Neural cell (in vitro differentiated cells): ENCODE data around the gene TSTD1. TPM values are rescaled to one million over a fixed set of nuclear protein-coding genes. Genes with fewer than 3 reads are reported as not detected.

Source experiments
- H2AFZ ChIP-seq: fragments of 200-600, 300-800 bp; sonication (generic), shearing (Covaris generic); 2 replicates; pipeline ENCODE4 v1.6.0; 2014; ENCODE audit warnings: low read depth, mild to moderate bottlenecking, antibody characterized with exemption, low read length, moderate library complexity
- H3F3A ChIP-seq: fragments of 200-600 bp; shearing (Covaris generic); 2 replicates; pipeline ENCODE4 v1.6.1; 2016; ENCODE audit warnings: mild to moderate bottlenecking, moderate library complexity, mixed read lengths, antibody characterized with exemption, low read length; ENCODE audit not compliant: insufficient read depth, poor library complexity, severe bottlenecking
- H3K27ac ChIP-seq: fragments of 200-600, 300-800 bp; sonication (generic), shearing (Covaris generic); 2 replicates; pipeline ENCODE4 v1.5.1; 2014; ENCODE audit warnings: mild to moderate bottlenecking, low read length, moderate library complexity
- H3K27me3 ChIP-seq: fragments of 300-800, 200-600 bp; sonication (generic), shearing (Covaris generic); 2 replicates; pipeline ENCODE4 v1.6.0; 2014; ENCODE audit warnings: mild to moderate bottlenecking, low read depth, low read length, moderate library complexity; ENCODE audit not compliant: insufficient read depth
- H3K36me3 ChIP-seq: fragments of 300-800, 200-600 bp; sonication (generic), shearing (Covaris generic); 2 replicates; pipeline ENCODE4 v1.5.1; 2014; ENCODE audit warnings: mild to moderate bottlenecking, antibody characterized with exemption, low read length, moderate library complexity; ENCODE audit not compliant: insufficient read depth
- H3K4me2 ChIP-seq: fragments of 300-800, 200-600 bp; sonication (generic), shearing (Covaris generic); 2 replicates; pipeline ENCODE4 v1.6.0; 2014; ENCODE audit warnings: mild to moderate bottlenecking, low read length
- H3K4me3 ChIP-seq: fragments of 300-800, 200-600 bp; sonication (generic), shearing (Covaris generic); 2 replicates; pipeline ENCODE4 v1.5.1; 2014; ENCODE audit warnings: mild to moderate bottlenecking, low read length, moderate library complexity
- H3K79me2 ChIP-seq: fragments of 200-600 bp; shearing (Covaris generic); replicated peaks from 2 replicates; pipeline ENCODE4 v1.6.0; 2014; ENCODE audit warnings: mild to moderate bottlenecking, low read length, moderate library complexity; ENCODE audit not compliant: insufficient read depth
- H3K9ac ChIP-seq: fragments of 300-800, 200-600 bp; sonication (generic), shearing (Covaris generic); 2 replicates; pipeline ENCODE4 v1.6.1; 2016; ENCODE audit warnings: mild to moderate bottlenecking, low read length, mixed read lengths
- H3K9me2 ChIP-seq: fragments of 200-600 bp; shearing (Covaris generic); 2 replicates; pipeline ENCODE4 v1.6.1; 2016; ENCODE audit warnings: mild to moderate bottlenecking, low read length, mixed read lengths; ENCODE audit not compliant: insufficient read depth
- H3K9me3 ChIP-seq: fragments of 200-600, 300-800 bp; sonication (generic), shearing (Covaris generic); 2 replicates; pipeline ENCODE4 v1.6.1; 2016; ENCODE audit warnings: mild to moderate bottlenecking, mixed run types, low read length, moderate library complexity, mixed read lengths
- H4K20me1 ChIP-seq: fragments of 200-600 bp; shearing (Covaris generic); 2 replicates; pipeline ENCODE4 v1.6.1; 2016; ENCODE audit warnings: mild to moderate bottlenecking, mixed run types; ENCODE audit not compliant: insufficient read depth
- EP300 ChIP-seq: fragments of 450-650 bp; conservative IDR thresholded peaks from 2 replicates; pipeline ENCODE4 v1.6.1; 2014; ENCODE audit warnings: antibody characterized with exemption, mild to moderate bottlenecking, moderate library complexity; ENCODE audit not compliant: poor library complexity, severe bottlenecking
- EZH2 ChIP-seq: fragments of 200-600, 300-800 bp; shearing (Covaris generic), sonication (generic); IDR thresholded peaks from 2 replicates; pipeline ENCODE4 v1.6.1; 2014; ENCODE audit warnings: antibody characterized with exemption, low read length, borderline replicate concordance, mild to moderate bottlenecking; ENCODE audit not compliant: insufficient read depth, poor library complexity, severe bottlenecking
- MXI1 ChIP-seq: fragments of 450-650 bp; conservative IDR thresholded peaks from 2 replicates; pipeline ENCODE4 v1.6.1; 2014; ENCODE audit warnings: antibody characterized with exemption, mild to moderate bottlenecking; ENCODE audit not compliant: poor library complexity, severe bottlenecking
- POLR2AphosphoS5 ChIP-seq: IDR thresholded peaks from 2 replicates; pipeline ENCODE4 v1.6.1; 2012
- RAD21 ChIP-seq: fragments of 450-650 bp; conservative IDR thresholded peaks from 2 replicates; pipeline ENCODE4 v1.6.1; 2014; ENCODE audit warnings: antibody characterized with exemption, mild to moderate bottlenecking, moderate library complexity
- REST ChIP-seq: IDR thresholded peaks from 2 replicates; pipeline ENCODE4 v1.6.1; 2012; ENCODE audit warnings: borderline replicate concordance
- SMC3 ChIP-seq: fragments of 450-650 bp; conservative IDR thresholded peaks from 2 replicates; pipeline ENCODE4 v1.6.1; 2014; ENCODE audit warnings: antibody characterized with exemption, mild to moderate bottlenecking, moderate library complexity; ENCODE audit not compliant: poor library complexity
- TAF1 ChIP-seq: IDR thresholded peaks from 2 replicates; pipeline ENCODE4 v1.6.1; 2012; ENCODE audit warnings: low read depth
- polyA plus RNA-seq: library from polyadenylated mRNA; depleted of rRNA; stranded (reverse); fragments of >200 nt; gene quantifications from 2 replicates; pipeline ENCODE4 v1.2.3, GENCODE V29; 2014
- TF ChIP-seq, protein P1 (sequence below): fragments of 450-650 bp; IDR thresholded peaks from 2 replicates; pipeline ENCODE4 v1.5.1; 2014; ENCODE audit warnings: antibody characterized with exemption, mild to moderate bottlenecking, moderate library complexity; ENCODE audit not compliant: poor library complexity, severe bottlenecking

TSTD1 gene
- polyA plus RNA-seq, 1 donor from 2014 or later: 63.5 TPM

DNA sequence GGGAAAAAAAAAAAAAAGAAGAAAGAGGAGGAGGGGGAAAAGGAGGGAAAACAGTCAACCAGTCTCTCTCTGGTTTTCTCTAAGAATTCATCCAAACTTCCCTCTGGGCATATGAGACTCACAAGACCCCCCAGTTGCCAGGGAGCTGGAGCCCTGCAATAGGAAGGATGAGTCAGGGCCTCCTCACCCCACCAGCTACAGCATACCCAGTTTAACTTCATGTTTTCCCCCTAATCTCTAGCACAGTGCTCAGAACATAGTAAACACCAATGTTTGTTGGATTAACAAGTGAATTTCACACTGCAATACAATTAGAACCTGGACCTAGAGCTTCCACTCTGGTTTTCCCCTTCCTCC lies 25.7 kb downstream of the TSTD1 start:
- no peak overlapping the region for H3K4me2 ChIP-seq

GRCh38 chr1:161012420-161012819 lies 26.3 kb downstream of the TSTD1 start:
- no peaks in the 10 kb centered on the region for H3K9me3 ChIP-seq
- H2AFZ ChIP-seq: no peak overlapping the region
- no peak overlapping the region for H3K4me2 ChIP-seq
- no peaks in the 10 kb centered on the region for H3K27me3 ChIP-seq
- H3K4me3 ChIP-seq: no peak overlapping the region
- no peak overlapping the region for H3K9ac ChIP-seq
- no peaks in the 10 kb centered on the region for H3K79me2 ChIP-seq
- no peaks in the 10 kb centered on the region for H3K9me2 ChIP-seq
- no peak for TF ChIP-seq TAF1
- no peak for TF ChIP-seq MXI1
- TF ChIP-seq EZH2: no peak
- no peak for TF ChIP-seq EP300
- no peaks in the 10 kb centered on the region for H3F3A ChIP-seq
- no peaks in the 10 kb centered on the region for H3K36me3 ChIP-seq
- H3K27ac ChIP-seq: no peak overlapping the region
- H4K20me1 ChIP-seq: no peaks in the 10 kb centered on the region

More for the DNA sequence above, 25.7 kb downstream of the TSTD1 start:
- H3K36me3 ChIP-seq: no peaks in the 10 kb centered on the region
- no peaks in the 10 kb centered on the region for H3F3A ChIP-seq
- H3K27ac ChIP-seq: no peak overlapping the region
- no peaks in the 10 kb centered on the region for H3K9me2 ChIP-seq
- no peak overlapping the region for H3K9ac ChIP-seq
- no peak overlapping the region for H2AFZ ChIP-seq
- no peak overlapping the region for H3K4me3 ChIP-seq
- H3K9me3 ChIP-seq: no peaks in the 10 kb centered on the region
- no peaks in the 10 kb centered on the region for H3K79me2 ChIP-seq
- H3K27me3 ChIP-seq: no peaks in the 10 kb centered on the region
- TF ChIP-seq, protein P1, sequence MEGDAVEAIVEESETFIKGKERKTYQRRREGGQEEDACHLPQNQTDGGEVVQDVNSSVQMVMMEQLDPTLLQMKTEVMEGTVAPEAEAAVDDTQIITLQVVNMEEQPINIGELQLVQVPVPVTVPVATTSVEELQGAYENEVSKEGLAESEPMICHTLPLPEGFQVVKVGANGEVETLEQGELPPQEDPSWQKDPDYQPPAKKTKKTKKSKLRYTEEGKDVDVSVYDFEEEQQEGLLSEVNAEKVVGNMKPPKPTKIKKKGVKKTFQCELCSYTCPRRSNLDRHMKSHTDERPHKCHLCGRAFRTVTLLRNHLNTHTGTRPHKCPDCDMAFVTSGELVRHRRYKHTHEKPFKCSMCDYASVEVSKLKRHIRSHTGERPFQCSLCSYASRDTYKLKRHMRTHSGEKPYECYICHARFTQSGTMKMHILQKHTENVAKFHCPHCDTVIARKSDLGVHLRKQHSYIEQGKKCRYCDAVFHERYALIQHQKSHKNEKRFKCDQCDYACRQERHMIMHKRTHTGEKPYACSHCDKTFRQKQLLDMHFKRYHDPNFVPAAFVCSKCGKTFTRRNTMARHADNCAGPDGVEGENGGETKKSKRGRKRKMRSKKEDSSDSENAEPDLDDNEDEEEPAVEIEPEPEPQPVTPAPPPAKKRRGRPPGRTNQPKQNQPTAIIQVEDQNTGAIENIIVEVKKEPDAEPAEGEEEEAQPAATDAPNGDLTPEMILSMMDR: no peak
- TF ChIP-seq SMC3: no peak
- TF ChIP-seq MXI1: no peak
- TF ChIP-seq TAF1: no peak
- TF ChIP-seq EZH2: no peak
- no peak for TF ChIP-seq EP300
- TF ChIP-seq RAD21: no peak
- TF ChIP-seq REST: no peak
- no peak for TF ChIP-seq POLR2AphosphoS5
- H4K20me1 ChIP-seq: no peaks in the 10 kb centered on the region

GRCh38 chr1:161009602-161010211 lies 29.1 kb downstream of the TSTD1 start:
- Histone ChIP-seq H3K4me3 (no peak overlapping the region), H3K9me2 (no peaks in the 10 kb centered on the region), H3K79me2 (no peaks in the 10 kb centered on the region), H3K9me3 (no peaks in the 10 kb centered on the region), H3K27me3 (no peaks in the 10 kb centered on the region), H3K9ac (no peak overlapping the region), H4K20me1 (no peaks in the 10 kb centered on the region), H3K36me3 (no peaks in the 10 kb centered on the region), H3F3A (no peaks in the 10 kb centered on the region), H3K4me2 (no peak overlapping the region), H2AFZ (no peak overlapping the region), H3K27ac (no peak overlapping the region)
- TF ChIP-seq EZH2: no peak
